ENCODE data around the gene POLDIP3. TPM values are rescaled to one million over a fixed set of nuclear protein-coding genes. Genes with fewer than 3 reads are reported as not detected.

The POLDIP3 gene, protein sequence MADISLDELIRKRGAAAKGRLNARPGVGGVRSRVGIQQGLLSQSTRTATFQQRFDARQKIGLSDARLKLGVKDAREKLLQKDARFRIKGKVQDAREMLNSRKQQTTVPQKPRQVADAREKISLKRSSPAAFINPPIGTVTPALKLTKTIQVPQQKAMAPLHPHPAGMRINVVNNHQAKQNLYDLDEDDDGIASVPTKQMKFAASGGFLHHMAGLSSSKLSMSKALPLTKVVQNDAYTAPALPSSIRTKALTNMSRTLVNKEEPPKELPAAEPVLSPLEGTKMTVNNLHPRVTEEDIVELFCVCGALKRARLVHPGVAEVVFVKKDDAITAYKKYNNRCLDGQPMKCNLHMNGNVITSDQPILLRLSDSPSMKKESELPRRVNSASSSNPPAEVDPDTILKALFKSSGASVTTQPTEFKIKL
- 24.1 and 25.6 TPM in 2 replicates for total RNA-seq (ENCODE audit: low replicate concordance)

GRCh38 chr22:42614312-42615091, at the start of gene POLDIP3:
Gene POLDIP3 (minus strand): TSS chr22:42614883. CDS start chr22:42614857, 26 bp downstream.

DNA sequence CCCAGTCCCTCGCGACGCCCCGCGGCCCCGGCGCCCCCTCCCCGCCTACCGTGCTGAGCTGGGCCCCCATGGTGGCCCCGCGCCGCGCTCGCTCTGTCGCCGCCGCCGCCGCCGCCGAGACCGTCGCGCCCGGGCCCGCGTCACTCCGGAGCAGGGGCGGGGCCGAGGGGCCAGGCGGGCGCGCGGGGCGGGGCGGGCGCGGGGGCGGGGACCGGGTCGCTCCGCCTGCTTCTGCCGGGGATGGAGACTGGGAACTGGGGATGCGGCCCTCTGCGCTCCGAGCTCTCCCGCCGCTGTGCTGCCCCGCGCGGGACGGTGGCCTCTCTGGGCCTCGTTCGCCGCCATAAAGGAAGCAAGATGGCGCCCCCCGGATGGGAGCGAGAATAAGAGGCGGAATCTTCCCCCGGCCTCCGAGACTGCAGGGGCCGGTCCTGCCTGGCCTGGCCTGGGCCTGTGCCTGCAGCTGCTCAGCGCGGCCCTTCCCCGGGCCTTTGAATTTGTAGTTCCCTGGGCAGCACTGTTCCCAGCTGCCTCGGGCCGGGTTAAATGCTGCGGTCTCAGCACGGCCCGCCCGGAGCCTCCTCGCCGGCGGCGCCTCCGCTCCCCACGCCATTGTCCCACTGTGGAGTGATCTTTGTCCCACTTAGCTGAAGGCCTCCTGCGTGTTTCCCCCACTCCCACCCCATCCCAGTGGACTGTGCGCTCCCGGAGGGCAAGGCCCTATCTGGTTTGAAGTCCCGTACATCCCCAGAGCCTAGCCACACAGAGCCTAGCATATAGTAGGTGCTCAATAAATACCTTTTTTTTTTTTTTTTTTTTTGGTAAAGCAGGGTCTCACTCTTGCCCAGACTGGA, 34.8 kb upstream of the POLDIP3 start, which contains the start of gene CYB5R3:
Gene CYB5R3, minus strand, starts transcription at position 147 of the 854 bp plus-strand sequence. Its CDS starts 77 bp downstream, at position 70.

DNA sequence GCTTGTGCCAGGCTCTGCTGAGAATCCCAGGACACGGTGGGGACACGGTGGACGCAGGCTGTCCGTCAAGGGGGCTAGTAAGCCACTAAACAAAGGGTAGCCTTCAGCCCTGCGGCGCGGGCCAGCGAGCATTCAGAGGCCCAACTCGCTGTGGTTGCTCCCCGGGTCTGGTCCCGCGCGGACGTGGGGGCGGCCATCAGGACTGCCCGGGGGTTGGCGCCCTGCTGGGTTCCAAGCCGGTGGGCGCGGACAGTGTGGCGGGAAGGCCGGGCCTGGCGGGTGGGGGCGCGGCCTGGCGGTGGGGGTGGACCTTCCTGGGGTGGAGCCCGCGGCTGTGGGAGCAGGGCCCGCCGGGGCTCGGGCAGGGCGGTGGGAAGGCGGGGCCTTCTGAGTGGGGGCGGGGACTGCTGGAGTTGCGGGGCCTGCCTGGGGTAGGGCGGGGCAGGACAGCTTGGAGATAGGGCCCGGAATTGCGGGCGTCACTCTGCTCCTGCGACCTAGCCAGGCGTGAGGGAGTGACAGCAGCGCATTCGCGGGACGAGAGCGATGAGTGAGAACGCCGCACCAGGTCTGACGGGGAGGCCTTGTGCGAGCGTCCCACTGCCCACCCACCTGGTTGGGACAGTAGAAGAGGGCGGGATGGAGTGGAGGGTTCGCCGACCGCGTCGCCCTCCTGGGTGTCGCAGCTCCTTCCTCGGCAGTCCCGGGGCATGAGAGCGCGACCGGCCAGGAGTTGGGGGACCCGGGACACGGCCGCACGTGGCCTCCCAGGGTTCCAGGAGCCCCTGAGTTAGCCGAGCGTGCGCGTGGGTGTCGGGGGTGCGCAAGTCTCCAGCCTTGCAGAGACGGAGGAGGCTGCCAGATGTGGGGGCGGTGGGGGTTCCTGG, 61.0 kb downstream of the POLDIP3 start, which contains the start of gene SERHL2:
Gene SERHL2, plus strand, starts transcription at position 482 of the 887 bp plus-strand sequence. Its CDS starts 65 bp downstream, at position 547.

Other genes with a start within 250 kb of the POLDIP3 start
- not detected in 2 replicates for gene NFAM1, start 182.5 kb downstream of the POLDIP3 start, total RNA-seq (ENCODE audit: low replicate concordance)
- 14.7 and 29.7 TPM in 2 replicates for gene RRP7A, start 95.1 kb downstream of the POLDIP3 start, total RNA-seq (ENCODE audit: low replicate concordance)
- gene SERHL2, start 60.9 kb downstream of the POLDIP3 start, total RNA-seq (ENCODE audit: low replicate concordance) = 2.6 and 4.4 TPM in 2 replicates
- gene ATP5MGL, start 25.7 kb upstream of the POLDIP3 start, total RNA-seq (ENCODE audit: low replicate concordance) = 0.38 and 1.2 TPM in 2 replicates
- 42.1 and 56.8 TPM in 2 replicates for gene CYB5R3, start 34.5 kb upstream of the POLDIP3 start, total RNA-seq (ENCODE audit: low replicate concordance)
- 16.8 and 31.9 TPM in 2 replicates for gene A4GALT, start 106.0 kb upstream of the POLDIP3 start, total RNA-seq (ENCODE audit: low replicate concordance)
- gene ARFGAP3, start 242.4 kb upstream of the POLDIP3 start, total RNA-seq (ENCODE audit: low replicate concordance) = 36.9 and 75.5 TPM in 2 replicates

Measured in smooth muscle cell of the coronary artery (primary cell).